Epithelial cell of esophagus (primary cell): ENCODE results near the gene CNTNAP2.

Experiments used
- DNase-seq: peaks from one replicate; pipeline ENCODE4 v3.0.0; 2010; ENCODE audit warnings: low read depth
- H3K4me3 ChIP-seq: 2 replicates; pipeline ENCODE4 v1.5.1; 2011; ENCODE audit warnings: mild to moderate bottlenecking, low read length, control low read depth
- TF ChIP-seq, protein P1 (sequence below): IDR thresholded peaks from 2 replicates; pipeline ENCODE4 v1.5.1; 2011; ENCODE audit warnings: low read depth, mild to moderate bottlenecking, low read length, control low read depth, inconsistent platforms; ENCODE audit not compliant: insufficient read depth; ENCODE audit errors: missing control alignments

CNTNAP2 gene

DNA sequence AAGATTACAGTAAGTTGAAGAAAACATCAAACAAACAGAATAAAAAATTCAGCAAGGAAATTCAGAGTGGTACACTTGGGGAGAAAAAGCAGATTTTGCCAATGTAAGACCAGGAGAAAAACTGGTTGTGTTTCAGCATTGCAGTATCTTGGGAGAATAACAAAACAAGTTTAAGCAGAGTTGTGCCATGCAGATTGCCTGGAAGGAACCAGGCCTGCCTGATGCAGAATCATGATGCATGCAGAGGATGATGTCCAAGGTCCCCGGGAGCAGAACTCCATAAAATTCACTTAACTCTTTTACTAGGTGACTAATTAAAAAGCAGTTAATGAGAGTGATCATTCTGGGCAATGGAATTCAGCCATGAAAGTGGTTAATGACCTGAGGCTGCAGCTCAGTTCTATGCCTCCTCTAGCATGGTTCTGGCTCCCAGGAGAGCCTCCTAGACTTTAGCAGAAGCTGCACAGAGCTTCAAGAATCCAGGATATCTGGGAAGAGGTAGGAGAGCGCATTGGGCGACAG lies 2094.3 kb downstream of the CNTNAP2 start:
- TF ChIP-seq, protein P1, sequence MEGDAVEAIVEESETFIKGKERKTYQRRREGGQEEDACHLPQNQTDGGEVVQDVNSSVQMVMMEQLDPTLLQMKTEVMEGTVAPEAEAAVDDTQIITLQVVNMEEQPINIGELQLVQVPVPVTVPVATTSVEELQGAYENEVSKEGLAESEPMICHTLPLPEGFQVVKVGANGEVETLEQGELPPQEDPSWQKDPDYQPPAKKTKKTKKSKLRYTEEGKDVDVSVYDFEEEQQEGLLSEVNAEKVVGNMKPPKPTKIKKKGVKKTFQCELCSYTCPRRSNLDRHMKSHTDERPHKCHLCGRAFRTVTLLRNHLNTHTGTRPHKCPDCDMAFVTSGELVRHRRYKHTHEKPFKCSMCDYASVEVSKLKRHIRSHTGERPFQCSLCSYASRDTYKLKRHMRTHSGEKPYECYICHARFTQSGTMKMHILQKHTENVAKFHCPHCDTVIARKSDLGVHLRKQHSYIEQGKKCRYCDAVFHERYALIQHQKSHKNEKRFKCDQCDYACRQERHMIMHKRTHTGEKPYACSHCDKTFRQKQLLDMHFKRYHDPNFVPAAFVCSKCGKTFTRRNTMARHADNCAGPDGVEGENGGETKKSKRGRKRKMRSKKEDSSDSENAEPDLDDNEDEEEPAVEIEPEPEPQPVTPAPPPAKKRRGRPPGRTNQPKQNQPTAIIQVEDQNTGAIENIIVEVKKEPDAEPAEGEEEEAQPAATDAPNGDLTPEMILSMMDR: no peak
- no peak for DNase-seq
- no peak overlapping the region for H3K4me3 ChIP-seq

DNA sequence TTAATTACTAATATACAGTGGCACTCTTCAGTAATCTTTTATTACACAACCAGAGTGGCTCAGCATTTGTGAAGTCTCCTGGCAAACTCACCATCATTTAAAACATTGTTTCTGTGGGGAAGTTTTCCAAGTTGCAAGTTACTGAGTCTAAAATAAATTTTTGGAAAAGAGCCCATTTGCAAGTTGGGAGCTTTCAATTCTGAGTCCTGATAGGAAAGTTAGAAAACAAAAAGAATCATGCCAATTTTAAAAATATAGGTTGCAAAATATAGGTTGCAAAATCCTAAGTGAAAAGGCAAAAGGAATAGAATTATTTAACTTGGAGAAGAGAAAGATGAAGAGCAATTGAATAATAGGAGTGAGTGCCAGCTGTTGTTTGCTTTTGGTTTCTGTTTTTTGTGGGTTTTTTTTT lies 2095.1 kb downstream of the CNTNAP2 start:
- TF ChIP-seq, protein P1: no peak
- no peak overlapping the region for H3K4me3 ChIP-seq
- DNase-seq: no peak

DNA sequence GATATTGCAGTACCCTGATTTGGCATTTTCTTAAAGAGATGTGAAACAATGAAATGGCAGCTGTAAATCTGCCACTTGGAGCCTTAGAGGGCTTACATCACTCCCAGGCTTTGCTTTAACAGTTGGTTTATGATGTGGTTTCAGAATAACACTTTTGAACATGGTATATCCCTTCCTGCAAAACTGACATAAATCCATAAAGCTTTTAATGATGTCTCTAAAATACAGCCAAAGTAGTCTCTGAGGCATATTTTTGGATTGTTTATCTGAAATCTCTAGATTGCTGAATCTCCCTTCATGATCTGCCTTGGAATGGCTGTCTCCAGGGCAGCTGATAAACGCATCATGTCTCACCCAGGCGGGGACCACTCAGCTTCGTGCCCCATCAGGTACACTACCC lies 2096.1 kb downstream of the CNTNAP2 start:
- no peak for DNase-seq
- TF ChIP-seq, protein P1: no peak
- H3K4me3 ChIP-seq: no peak overlapping the region

DNA sequence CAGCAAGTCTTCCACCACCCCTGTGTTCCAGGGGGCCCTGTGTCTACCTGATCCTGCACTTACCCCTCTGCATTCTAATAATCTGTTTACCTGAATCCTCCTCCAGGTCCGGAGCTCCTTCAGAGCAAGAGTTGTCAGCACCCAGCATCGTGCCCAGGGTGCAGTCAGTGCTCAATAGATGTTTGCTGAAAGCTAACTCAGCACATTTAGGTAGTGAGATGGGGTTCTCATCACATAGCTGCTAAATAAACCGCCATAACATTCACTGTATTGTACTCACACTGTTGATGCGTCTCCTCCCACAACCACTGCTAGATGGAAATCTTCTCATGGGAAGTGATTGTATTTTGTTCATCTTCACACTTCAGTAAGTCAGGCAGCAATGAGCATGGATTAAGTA lies 2097.5 kb downstream of the CNTNAP2 start:
- TF ChIP-seq, protein P1: no peak
- H3K4me3 ChIP-seq: no peak overlapping the region
- DNase-seq: no peak

DNA sequence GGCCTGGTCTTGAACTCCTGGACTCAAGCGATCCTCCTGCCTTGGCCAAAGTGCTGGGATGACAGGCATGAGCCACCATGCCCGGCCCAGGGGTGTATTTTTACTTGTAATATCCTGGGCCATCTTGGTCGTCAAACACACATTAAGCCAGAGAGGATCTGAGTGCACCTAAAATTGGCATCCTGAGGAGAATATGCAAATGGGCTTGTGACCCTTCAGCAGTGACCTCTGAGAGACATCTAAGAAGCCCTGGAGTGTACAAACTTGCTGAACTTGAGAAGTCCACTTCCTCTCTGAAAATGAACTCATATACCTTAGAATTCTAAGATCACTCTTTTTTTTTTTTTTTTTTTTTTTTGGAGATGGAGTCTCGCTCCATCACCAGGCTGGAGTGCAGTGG lies 2102.0 kb downstream of the CNTNAP2 start:
- DNase-seq: no peak
- H3K4me3 ChIP-seq: no peak overlapping the region
- TF ChIP-seq, protein P1: no peak

DNA sequence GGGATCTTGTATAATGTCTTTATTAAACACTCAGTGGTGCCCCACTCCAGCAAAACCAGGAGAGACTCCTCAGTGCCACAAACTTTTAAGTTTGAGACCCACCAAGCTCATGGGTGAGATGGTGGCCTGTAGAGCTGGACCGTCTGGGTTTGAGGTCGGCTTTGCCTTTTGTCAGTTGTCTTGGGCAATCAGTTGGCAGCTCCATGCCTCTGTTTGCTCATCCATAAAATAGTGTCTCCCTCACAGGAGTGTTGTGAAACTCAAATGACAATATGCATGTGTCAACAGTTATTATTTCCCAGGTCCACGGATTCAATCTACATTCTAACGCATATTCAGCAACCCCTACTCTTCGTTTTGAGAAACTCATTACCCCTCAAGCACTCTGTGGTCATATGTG lies 2106.1 kb downstream of the CNTNAP2 start:
- DNase-seq: no peak
- no peak overlapping the region for H3K4me3 ChIP-seq
- TF ChIP-seq, protein P1: no peak

DNA sequence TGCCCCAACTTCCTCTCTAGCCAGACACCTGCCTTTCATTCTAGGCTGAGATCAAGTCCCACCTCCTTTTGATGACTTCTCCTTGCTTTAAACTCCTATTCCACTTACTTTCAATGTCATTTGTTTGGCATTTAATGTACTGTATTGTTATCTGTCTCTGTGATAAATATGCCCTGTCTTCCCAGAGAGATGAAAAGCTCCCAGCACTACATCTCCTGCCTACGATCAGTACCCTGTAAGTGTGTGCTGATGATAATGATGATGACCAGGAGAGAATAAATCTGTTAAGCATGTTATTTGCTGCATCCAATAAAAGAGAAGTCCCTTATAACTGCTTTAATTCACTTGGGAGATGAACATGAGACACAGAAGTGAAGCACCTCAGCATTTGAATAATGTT lies 2106.6 kb downstream of the CNTNAP2 start:
- TF ChIP-seq, protein P1: no peak
- no peak for DNase-seq
- H3K4me3 ChIP-seq: no peak overlapping the region
